Muscle layer of colon (tissue), 2 donors: ENCODE measurements around the gene OR4N5.
"Not testable (repeated sequence)": the region's sequence is repeated elsewhere in the genome, so short reads cannot be mapped to it uniquely, and the experiment has no call there.

Source experiments
- H3K27ac ChIP-seq: one replicate; pipeline ENCODE4 v1.7.0; 2013; ENCODE audit warnings: low read depth, mild to moderate bottlenecking, low read length, moderate library complexity
- H3K27me3 ChIP-seq, 2 donors: one replicate each; pipeline ENCODE4 v1.7.0; 2013; ENCODE audit warnings: low read length in 2 of 2, mild to moderate bottlenecking in 2 of 2; ENCODE audit not compliant: insufficient read depth in 2 of 2, control insufficient read depth in 1 of 2
- H3K36me3 ChIP-seq: one replicate; pipeline ENCODE4 v1.7.0; 2013; ENCODE audit warnings: mild to moderate bottlenecking, low read length; ENCODE audit not compliant: insufficient read depth
- H3K4me1 ChIP-seq: one replicate; pipeline ENCODE4 v1.7.0; 2013; ENCODE audit warnings: mild to moderate bottlenecking, low read length; ENCODE audit not compliant: insufficient read depth
- H3K4me3 ChIP-seq, 2 donors: one replicate each; pipeline ENCODE4 v1.7.0; 2013; ENCODE audit warnings: low read length in 2 of 2, low read depth in 1 of 2, mild to moderate bottlenecking in 1 of 2, moderate library complexity in 1 of 2
- H3K9ac ChIP-seq: one replicate; pipeline ENCODE4 v1.7.0; 2013; ENCODE audit warnings: low read length
- H3K9me3 ChIP-seq: one replicate; pipeline ENCODE4 v1.7.0; 2013; ENCODE audit warnings: mild to moderate bottlenecking, low read length
- donor health status: abdominal sarcoma.
- donor health status: Adenocarcinoma of cecum.

Gene OR4N5

GRCh38 chr14:20169852-20170251, 31.2 kb downstream of the OR4N5 start:
- H3K9ac ChIP-seq, H3K4me3 ChIP-seq, H3K27ac ChIP-seq, H3K4me1 ChIP-seq, H3K9me3 ChIP-seq, H3K27me3 ChIP-seq, H3K36me3 ChIP-seq: not testable (repeated sequence)

GRCh38 chr14:20174205-20174604, 35.6 kb downstream of the OR4N5 start:
- not testable (repeated sequence) for H3K36me3 ChIP-seq, H3K27ac ChIP-seq, H3K4me1 ChIP-seq, H3K9ac ChIP-seq, H3K4me3 ChIP-seq, H3K9me3 ChIP-seq, H3K27me3 ChIP-seq

GRCh38 chr14:20176330-20176729, 37.7 kb downstream of the OR4N5 start:
- no peaks in the 10 kb centered on the region for H3K4me1 ChIP-seq
- no peak overlapping the region for H3K27ac ChIP-seq
- H3K4me3 ChIP-seq = no peak overlapping the region
- H3K9me3 ChIP-seq = no peaks in the 10 kb centered on the region
- H3K9ac ChIP-seq = no peak overlapping the region
- no peaks in the 10 kb centered on the region for H3K36me3 ChIP-seq
- H3K27me3 ChIP-seq = no peaks in the 10 kb centered on the region

- H3K27me3 ChIP-seq = no peaks in the 10 kb centered on the region
- no peaks in the 10 kb centered on the region for H3K9me3 ChIP-seq
- no peak overlapping the region for H3K9ac ChIP-seq
- no peak overlapping the region for H3K4me3 ChIP-seq
- H3K36me3 ChIP-seq = no peaks in the 10 kb centered on the region
- no peaks in the 10 kb centered on the region for H3K4me1 ChIP-seq
- no peak overlapping the region for H3K27ac ChIP-seq
Measured at GRCh38 chr14:20177433-20177974, 38.9 kb downstream of the OR4N5 start.

GRCh38 chr14:20179218-20179617, 40.6 kb downstream of the OR4N5 start:
- Histone ChIP-seq H3K9me3 (no peaks in the 10 kb centered on the region), H3K9ac (no peak overlapping the region), H3K36me3 (no peaks in the 10 kb centered on the region), H3K27ac (no peak overlapping the region), H3K27me3 (no peaks in the 10 kb centered on the region), H3K4me1 (no peaks in the 10 kb centered on the region), H3K4me3 (no peak overlapping the region)

GRCh38 chr14:20179880-20180279, 41.3 kb downstream of the OR4N5 start:
- Histone ChIP-seq H3K36me3 (no peaks in the 10 kb centered on the region), H3K4me1 (no peaks in the 10 kb centered on the region), H3K4me3 (no peak overlapping the region), H3K27me3 (no peaks in the 10 kb centered on the region), H3K9me3 (no peaks in the 10 kb centered on the region), H3K27ac (no peak overlapping the region), H3K9ac (no peak overlapping the region)

GRCh38 chr14:20180486-20180885, 41.9 kb downstream of the OR4N5 start:
- Histone ChIP-seq H3K4me3 (no peak overlapping the region), H3K9me3 (no peaks in the 10 kb centered on the region), H3K4me1 (no peaks in the 10 kb centered on the region), H3K9ac (no peak overlapping the region), H3K36me3 (no peaks in the 10 kb centered on the region), H3K27ac (no peak overlapping the region), H3K27me3 (no peaks in the 10 kb centered on the region)

- Histone ChIP-seq H3K9ac (no peak overlapping the region), H3K27me3 (no peaks in the 10 kb centered on the region), H3K4me1 (no peaks in the 10 kb centered on the region), H3K9me3 (no peaks in the 10 kb centered on the region), H3K36me3 (no peaks in the 10 kb centered on the region), H3K27ac (no peak overlapping the region), H3K4me3 (no peak overlapping the region)
Measured at GRCh38 chr14:20184181-20184580, 45.6 kb downstream of the OR4N5 start.

GRCh38 chr14:20190596-20190995, 52.0 kb downstream of the OR4N5 start, which contains the start of gene OR11G2:
OR11G2 (plus strand) TSS chr14:20190896; CDS start chr14:20197438, 6,542 bp downstream.
- Histone ChIP-seq H3K4me3 (no peak within 1 kb of the TSS), H3K27ac (no peak within 1 kb of the TSS), H3K9ac (no peak within 1 kb of the TSS), H3K9me3 (no peaks in the 10 kb centered on the region), H3K4me1 (no peaks in the 10 kb centered on the region), H3K27me3 (no peaks in the 10 kb centered on the region), H3K36me3 (no peaks in the 10 kb centered on the region)

GRCh38 chr14:20191396-20191795, 52.8 kb downstream of the OR4N5 start:
- Histone ChIP-seq H3K27me3 (no peaks in the 10 kb centered on the region), H3K4me1 (no peaks in the 10 kb centered on the region), H3K9ac (no peak overlapping the region), H3K9me3 (no peaks in the 10 kb centered on the region), H3K27ac (no peak overlapping the region), H3K4me3 (no peak overlapping the region), H3K36me3 (no peaks in the 10 kb centered on the region)

- Histone ChIP-seq H3K4me1 (no peaks in the 10 kb centered on the region), H3K27ac (no peak overlapping the region), H3K27me3 (no peaks in the 10 kb centered on the region), H3K4me3 (no peak overlapping the region), H3K36me3 (no peaks in the 10 kb centered on the region), H3K9me3 (no peaks in the 10 kb centered on the region), H3K9ac (no peak overlapping the region)
Measured at GRCh38 chr14:20194101-20194500, 55.5 kb downstream of the OR4N5 start.
